HEK293 (cell line): ENCODE measurements around the gene PP2D1.

ENCODE experiments used
- PRDM4 ChIP-seq: fragments of 450-650 bp; formaldehyde crosslinking; IDR thresholded peaks from 2 replicates; pipeline ENCODE4 v1.5.1; 2017; ENCODE audit warnings: missing biosample characterization, missing genetic modification characterization
- ZBTB7A ChIP-seq: fragments of 450-650 bp; formaldehyde crosslinking; IDR thresholded peaks from 2 replicates; pipeline ENCODE4 v1.5.1; 2016; ENCODE audit warnings: low read depth, missing biosample characterization, missing genetic modification characterization
- ZNF214 ChIP-seq: fragments of 450-650 bp; formaldehyde crosslinking; IDR thresholded peaks from 2 replicates; pipeline ENCODE4 v1.5.1; 2017; ENCODE audit warnings: missing biosample characterization, mild to moderate bottlenecking, missing genetic modification characterization, borderline replicate concordance
- ZNF621 ChIP-seq: fragments of 450-650 bp; formaldehyde crosslinking; IDR thresholded peaks from 2 replicates; pipeline ENCODE4 v1.5.1; 2017; ENCODE audit warnings: missing biosample characterization, missing genetic modification characterization
- ZNF623 ChIP-seq: fragments of 450-650 bp; formaldehyde crosslinking; IDR thresholded peaks from 2 replicates; pipeline ENCODE4 v1.5.1; 2016; ENCODE audit warnings: missing biosample characterization, missing genetic modification characterization
- TF ChIP-seq, protein P1 (sequence below): fragments of 450-650 bp; formaldehyde crosslinking; IDR thresholded peaks from 2 replicates; pipeline ENCODE4 v1.5.1; 2016; ENCODE audit warnings: missing biosample characterization, missing genetic modification characterization

DNA sequence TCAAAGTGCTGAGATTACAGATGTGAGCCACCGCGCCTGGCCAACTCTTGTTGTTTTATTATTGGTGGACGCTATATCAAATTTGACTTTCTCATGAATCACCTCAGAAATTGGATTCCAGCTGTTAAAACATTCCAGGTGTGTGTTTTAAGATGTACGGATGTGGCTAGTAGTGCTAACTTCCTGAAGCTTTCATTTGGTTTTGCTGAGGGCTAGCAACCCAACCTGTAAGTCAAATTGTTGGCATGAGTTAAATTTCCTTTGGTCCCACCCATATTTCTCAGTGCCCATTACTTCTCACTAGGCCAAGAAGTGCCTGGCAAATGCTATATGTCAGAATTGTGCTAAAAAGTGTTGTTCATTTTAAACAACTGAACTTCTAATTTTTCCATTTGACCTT, 15.1 kb upstream of the PP2D1 start:
- TF ChIP-seq, protein P1, sequence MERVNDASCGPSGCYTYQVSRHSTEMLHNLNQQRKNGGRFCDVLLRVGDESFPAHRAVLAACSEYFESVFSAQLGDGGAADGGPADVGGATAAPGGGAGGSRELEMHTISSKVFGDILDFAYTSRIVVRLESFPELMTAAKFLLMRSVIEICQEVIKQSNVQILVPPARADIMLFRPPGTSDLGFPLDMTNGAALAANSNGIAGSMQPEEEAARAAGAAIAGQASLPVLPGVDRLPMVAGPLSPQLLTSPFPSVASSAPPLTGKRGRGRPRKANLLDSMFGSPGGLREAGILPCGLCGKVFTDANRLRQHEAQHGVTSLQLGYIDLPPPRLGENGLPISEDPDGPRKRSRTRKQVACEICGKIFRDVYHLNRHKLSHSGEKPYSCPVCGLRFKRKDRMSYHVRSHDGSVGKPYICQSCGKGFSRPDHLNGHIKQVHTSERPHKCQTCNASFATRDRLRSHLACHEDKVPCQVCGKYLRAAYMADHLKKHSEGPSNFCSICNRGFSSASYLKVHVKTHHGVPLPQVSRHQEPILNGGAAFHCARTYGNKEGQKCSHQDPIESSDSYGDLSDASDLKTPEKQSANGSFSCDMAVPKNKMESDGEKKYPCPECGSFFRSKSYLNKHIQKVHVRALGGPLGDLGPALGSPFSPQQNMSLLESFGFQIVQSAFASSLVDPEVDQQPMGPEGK (tag by site-specific recombination): no peak
- TF ChIP-seq ZNF623 (no peak), ZNF621 (tag by site-specific recombination) (no peak), PRDM4 (no peak), ZBTB7A (tag by site-specific recombination) (no peak), ZNF214 (tag by site-specific recombination) (no peak)
